ENCODE data around the gene GABPB1.

GABPB1 gene

DNA sequence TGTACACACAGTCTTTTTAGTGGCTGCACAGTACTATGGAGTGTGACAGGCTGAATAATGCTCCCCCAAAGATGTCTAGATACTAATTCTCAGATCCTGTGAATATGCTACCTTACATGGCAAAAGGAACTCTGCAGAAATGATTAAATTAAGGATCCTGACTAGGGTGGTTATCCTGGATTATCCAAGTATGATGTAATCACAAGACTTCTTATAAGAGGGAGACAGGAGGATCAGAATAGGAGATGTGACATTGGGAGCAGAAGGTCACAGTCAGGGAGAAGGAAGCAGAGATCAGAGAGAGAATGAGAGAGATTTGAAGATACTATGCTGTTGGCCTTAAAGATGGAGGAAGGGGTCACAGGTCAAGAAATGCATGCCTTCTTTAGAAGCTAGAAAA lies 34.5 kb downstream of the GABPB1 start:
- TF ChIP-seq, protein P1, sequence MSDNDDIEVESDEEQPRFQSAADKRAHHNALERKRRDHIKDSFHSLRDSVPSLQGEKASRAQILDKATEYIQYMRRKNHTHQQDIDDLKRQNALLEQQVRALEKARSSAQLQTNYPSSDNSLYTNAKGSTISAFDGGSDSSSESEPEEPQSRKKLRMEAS (IDR thresholded peaks at IDR 0.05; ENCODE audit: low read depth, low read length) = no peak
- TF ChIP-seq POLR2A (IDR thresholded peaks at IDR 0.05; ENCODE audit: extremely low read depth, insufficient read length) = no peak
- TF ChIP-seq, protein P2, sequence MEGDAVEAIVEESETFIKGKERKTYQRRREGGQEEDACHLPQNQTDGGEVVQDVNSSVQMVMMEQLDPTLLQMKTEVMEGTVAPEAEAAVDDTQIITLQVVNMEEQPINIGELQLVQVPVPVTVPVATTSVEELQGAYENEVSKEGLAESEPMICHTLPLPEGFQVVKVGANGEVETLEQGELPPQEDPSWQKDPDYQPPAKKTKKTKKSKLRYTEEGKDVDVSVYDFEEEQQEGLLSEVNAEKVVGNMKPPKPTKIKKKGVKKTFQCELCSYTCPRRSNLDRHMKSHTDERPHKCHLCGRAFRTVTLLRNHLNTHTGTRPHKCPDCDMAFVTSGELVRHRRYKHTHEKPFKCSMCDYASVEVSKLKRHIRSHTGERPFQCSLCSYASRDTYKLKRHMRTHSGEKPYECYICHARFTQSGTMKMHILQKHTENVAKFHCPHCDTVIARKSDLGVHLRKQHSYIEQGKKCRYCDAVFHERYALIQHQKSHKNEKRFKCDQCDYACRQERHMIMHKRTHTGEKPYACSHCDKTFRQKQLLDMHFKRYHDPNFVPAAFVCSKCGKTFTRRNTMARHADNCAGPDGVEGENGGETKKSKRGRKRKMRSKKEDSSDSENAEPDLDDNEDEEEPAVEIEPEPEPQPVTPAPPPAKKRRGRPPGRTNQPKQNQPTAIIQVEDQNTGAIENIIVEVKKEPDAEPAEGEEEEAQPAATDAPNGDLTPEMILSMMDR (IDR thresholded peaks at IDR 0.05; ENCODE audit: low read depth, low read length) = no peak
- no peak for TF ChIP-seq MYC (IDR thresholded peaks at IDR 0.05; ENCODE audit: low read depth, low read length)
- DNase-seq (ENCODE audit: low read depth) = no peak
- no peak overlapping the region for H3K4me3 ChIP-seq (ENCODE audit: low read depth, low read length)

DNA sequence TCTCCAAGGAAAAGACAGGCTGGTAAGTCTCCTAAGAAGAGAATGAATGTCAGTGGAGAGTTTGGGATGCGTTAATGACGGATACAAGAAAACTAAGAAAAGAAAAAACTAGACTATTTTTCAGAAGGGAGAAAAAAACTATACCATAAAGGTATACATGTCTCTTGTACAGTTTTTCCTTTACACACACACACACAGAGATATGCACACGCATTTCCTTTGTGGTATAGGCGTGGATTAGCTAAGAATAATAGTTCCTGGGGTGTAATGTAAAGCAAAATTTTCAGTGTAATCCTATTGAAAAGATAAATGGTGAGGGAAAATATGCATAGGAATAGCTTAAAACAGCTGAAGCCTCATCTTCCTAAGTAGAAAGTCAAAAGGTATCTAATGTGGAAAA lies 36.3 kb downstream of the GABPB1 start:
- TF ChIP-seq, protein P1 (IDR thresholded peaks at IDR 0.05; ENCODE audit: low read depth, low read length) = no peak
- TF ChIP-seq MYC (IDR thresholded peaks at IDR 0.05; ENCODE audit: low read depth, low read length) (no peak), POLR2A (IDR thresholded peaks at IDR 0.05; ENCODE audit: extremely low read depth, insufficient read length) (no peak)
- TF ChIP-seq, protein P2 (IDR thresholded peaks at IDR 0.05; ENCODE audit: low read depth, low read length) = no peak

DNA sequence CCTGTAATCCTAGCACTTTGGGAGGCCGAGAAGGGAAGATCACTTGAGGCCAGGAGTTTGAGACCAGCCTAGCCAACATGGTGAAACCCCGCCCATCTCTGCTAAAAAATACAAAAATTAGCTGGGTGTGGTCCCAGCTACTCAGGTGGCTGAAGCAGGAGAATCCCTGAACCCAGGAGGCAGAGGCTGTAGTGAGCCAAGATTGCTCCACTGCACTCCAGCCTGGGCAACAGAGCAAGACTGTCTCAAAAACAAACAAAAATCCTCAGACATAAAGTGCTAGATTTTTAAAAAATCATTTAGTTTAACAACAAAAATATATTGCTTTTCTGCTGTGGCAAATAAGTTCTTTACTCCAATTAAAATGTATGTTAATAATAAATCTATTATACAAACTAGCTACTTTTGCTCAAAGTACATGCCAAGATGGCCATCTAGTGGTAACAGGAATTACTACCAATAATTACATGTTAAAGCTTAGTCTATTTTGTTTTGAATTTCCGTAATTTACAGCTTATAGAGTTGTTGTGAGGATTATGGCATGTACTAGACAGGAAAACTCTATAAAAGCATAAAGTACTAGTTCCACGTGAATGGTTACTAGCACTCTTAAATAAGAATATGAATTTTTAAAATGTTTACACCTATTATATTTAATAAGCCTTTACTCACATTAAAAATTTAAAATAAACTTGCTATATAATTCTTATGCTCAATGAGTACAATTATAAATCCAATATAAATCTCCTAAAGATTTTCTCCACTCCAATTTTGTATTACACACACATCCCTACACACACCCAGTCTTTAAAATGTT lies 39.0 kb downstream of the GABPB1 start:
- no peak overlapping the region for H3K4me3 ChIP-seq (ENCODE audit: low read depth, low read length)
- TF ChIP-seq POLR2A (IDR thresholded peaks at IDR 0.05; ENCODE audit: extremely low read depth, insufficient read length) (no peak), MYC (IDR thresholded peaks at IDR 0.05; ENCODE audit: low read depth, low read length) (no peak)
- TF ChIP-seq, protein P1 (IDR thresholded peaks at IDR 0.05; ENCODE audit: low read depth, low read length) = no peak
- TF ChIP-seq, protein P2 (IDR thresholded peaks at IDR 0.05; ENCODE audit: low read depth, low read length) = no peak
- peak; percentile 69 for DNase-seq (ENCODE audit: low read depth)

More for the DNA sequence above, 36.3 kb downstream of the GABPB1 start:
- DNase-seq (ENCODE audit: low read depth) = no peak
- no peak overlapping the region for H3K4me3 ChIP-seq (ENCODE audit: low read depth, low read length)

DNA sequence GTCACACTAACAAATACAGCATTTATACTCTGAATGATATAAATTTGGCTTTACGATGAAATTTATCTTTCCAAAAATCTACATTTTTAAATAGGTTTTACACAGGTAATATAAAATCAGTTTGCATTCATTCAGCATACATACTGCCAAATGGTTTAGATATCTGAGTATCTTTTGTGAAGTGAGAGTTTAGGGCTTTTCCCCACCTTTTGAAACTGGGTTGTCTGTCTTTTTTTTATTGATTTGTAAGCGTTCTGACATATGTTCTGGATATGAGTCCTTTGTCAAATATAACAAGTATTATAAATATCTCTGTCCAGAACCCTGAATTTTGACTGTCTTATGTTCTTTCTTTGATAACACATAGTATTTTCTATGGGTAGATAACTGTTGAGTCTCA lies 42.4 kb downstream of the GABPB1 start:
- TF ChIP-seq, protein P1 (IDR thresholded peaks at IDR 0.05; ENCODE audit: low read depth, low read length) = no peak
- TF ChIP-seq POLR2A (IDR thresholded peaks at IDR 0.05; ENCODE audit: extremely low read depth, insufficient read length) = no peak
- no peak for TF ChIP-seq MYC (IDR thresholded peaks at IDR 0.05; ENCODE audit: low read depth, low read length)
- TF ChIP-seq, protein P2 (IDR thresholded peaks at IDR 0.05; ENCODE audit: low read depth, low read length) = no peak
- DNase-seq (ENCODE audit: low read depth) = no peak
- H3K4me3 ChIP-seq (ENCODE audit: low read depth, low read length) = no peak overlapping the region

DNA sequence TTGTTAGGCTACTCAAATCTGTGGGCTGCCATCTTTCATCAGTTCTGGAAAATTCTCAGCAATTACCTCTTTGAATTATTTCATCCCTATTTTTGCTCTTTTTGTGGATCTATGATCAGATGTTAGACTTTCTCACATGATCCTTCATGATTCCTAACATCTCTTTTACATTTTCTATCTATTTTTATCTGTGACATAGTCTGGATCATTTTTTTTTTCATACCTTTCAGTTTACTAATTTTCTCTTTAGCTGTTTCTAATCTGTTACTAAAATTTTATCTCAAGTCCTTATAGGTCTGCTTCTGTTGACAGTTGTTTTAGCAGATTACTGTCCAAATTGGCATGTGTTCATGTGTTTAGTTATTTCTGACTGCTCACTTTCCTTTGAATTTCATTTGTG lies 47.2 kb downstream of the GABPB1 start:
- no peak for DNase-seq (ENCODE audit: low read depth)
- TF ChIP-seq, protein P2 (IDR thresholded peaks at IDR 0.05; ENCODE audit: low read depth, low read length) = no peak
- no peak for TF ChIP-seq MYC (IDR thresholded peaks at IDR 0.05; ENCODE audit: low read depth, low read length)
- no peak for TF ChIP-seq POLR2A (IDR thresholded peaks at IDR 0.05; ENCODE audit: extremely low read depth, insufficient read length)
- TF ChIP-seq, protein P1 (IDR thresholded peaks at IDR 0.05; ENCODE audit: low read depth, low read length) = no peak
- H3K4me3 ChIP-seq (ENCODE audit: low read depth, low read length) = no peak overlapping the region

Measured in NB4 (cell line).